Left renal cortex interstitium (tissue), 4 donors: Measurements from ENCODE around the gene TTC6. TPM values are rescaled to one million over a fixed set of nuclear protein-coding genes. Genes with fewer than 3 reads are reported as not detected.

Source experiments
- DNase-seq, 4 donors: peaks; one replicate each; pipeline ENCODE4 v3.0.0-alpha.2; 2013; ENCODE audit warnings: low read depth in 4 of 4, low spot score in 2 of 4, missing footprints in 1 of 4
- polyA plus RNA-seq, 4 donors: library from polyadenylated mRNA; unstranded; fragments of 120-200 nt; gene quantifications; one replicate each; pipeline ENCODE4 v1.2.1, GENCODE V29; 2013; ENCODE audit not compliant: insufficient read length in 4 of 4

TTC6 gene
- polyA plus RNA-seq, 4 donors = 0.27 to 0.73 (median 0.53) TPM; not detected in 1

DNA sequence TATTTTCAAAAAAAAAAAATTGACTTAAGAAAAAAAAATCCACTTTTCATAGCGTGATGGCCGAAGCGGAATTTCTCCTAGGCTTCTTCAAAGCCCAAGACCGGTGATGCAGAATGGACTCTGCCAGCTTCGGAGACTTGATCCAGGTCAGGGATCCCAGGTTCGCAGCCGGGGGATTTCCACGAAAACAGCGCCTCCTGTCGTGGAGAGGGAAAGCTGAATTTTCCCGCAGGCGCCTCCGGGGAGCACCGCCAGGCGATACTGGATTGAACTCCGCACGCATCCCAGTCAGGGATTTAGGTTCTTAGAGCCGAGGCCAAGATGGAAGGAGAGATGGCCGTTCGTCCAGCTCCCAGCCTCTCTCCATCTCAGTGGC is 2.1 kb downstream of the TTC6 start:
- DNase-seq = no peak

DNA sequence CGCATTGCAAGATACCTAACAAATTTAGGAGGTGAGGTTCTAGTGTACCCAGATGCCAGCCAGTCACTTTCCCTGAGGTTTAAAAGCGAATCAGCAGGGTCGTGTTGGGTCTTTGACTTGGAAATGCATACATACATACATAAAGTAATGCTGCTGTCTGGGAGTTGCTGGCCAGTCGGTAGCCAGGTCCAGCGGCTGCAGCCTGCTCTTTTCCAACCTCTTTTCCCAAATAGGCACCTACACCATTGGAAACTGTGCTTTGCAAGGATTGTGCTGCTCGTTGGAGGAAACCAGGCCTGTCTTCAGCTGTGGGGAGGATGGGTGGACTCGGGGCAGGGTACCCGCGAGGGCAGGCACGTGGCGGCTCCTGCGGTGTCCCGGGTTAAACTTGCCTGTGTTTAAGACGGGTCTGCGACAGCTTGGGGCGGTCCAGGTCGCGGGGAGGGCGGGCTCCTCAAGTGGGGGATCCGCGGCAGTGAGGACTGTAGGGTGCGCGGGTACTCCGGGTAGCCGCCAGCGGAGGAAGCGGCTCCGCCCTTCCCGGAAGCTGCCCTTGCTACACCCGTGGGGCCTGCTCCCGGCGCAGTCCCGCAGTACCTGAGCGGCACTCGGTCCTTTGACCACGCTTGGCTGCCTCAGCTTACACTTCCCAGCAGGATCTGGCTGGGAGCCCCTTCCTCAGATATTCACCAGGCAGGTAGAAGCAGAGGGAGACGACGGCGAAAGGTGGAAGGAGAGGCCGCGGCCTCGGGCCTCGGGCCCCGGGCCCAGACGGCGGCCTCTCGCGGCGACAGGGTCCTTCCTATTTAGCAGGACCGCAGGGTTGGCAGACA is 2.7 kb downstream of the TTC6 start:
- DNase-seq = no peak

DNA sequence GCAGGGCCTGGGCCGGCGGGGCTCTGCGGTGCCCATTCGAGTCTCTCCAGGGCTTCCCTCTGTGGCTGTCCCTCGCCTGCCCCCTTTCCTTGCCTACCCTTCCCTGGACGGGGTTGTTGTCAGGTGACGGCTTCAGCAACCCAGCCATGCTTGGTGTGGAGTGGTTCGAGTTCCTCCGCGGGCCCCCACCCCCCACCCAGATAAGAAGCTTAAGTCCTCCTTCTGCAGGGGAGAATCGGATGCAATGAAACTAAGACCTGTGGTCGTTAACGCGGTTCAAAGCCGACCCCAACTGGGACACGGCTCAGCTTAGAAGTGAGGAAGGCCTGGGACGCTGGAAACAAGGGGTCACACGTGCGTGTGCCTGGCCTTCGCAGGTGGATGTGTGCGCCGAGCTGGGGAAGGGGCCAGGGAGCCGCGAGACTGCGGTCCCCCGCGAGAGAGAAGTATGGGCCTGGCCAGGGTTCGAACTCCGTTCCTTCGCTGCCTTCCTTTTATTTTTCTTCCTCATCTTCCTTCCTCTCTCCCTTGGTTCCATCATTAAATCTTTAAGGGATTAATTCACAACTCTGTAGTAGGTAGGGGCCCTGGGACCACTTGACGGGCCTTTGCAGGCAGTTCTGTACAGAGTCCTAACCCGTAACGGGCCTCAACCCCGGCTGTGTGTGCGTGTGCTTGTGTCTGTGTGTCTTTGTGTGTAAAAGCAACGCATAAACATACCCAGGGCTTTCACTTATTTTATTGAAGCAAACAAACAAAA is 3.5 kb downstream of the TTC6 start:
- no peak for DNase-seq

DNA sequence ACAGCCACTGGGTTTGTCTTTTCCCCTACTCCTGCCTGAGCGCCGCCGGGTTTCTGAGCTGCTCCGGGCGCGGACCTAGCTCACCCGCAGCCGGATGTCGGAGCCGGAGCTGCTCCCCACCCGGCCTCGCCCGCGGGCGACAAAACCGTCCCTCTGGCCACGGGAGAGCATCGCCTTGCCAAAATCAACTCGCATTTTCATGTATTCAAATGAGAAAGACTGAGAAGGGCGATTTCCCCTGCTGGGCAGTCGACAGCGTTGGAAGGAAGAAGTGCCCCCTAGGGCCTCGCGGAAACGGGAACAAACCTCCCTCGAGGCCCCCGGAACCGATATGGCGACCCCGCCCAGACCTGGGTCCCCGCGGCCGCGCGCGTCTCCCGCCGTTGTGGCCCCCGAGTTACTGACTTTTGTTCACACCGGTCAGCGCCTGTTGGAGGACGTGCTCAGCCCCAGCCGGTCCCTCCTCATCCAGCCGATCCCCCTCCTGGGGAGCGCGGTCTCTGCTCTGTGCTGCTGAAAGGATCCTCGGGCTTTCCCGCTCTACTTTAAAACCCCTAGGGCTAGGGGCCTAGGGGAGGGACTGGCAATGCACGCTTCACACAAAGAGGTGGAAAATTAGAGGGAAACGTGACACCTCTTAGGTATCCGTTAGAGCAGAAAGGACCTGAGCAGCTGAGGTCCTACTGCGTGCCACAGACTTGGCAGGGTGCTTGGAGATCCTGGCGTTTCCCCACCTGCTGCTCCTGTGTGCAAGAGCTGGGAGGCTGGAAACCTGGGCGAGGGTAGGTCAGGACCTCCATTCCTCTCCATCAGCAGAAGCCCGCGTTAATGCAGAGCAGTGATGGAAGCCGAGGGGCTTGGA is 4.3 kb downstream of the TTC6 start:
- DNase-seq = no peak

DNA sequence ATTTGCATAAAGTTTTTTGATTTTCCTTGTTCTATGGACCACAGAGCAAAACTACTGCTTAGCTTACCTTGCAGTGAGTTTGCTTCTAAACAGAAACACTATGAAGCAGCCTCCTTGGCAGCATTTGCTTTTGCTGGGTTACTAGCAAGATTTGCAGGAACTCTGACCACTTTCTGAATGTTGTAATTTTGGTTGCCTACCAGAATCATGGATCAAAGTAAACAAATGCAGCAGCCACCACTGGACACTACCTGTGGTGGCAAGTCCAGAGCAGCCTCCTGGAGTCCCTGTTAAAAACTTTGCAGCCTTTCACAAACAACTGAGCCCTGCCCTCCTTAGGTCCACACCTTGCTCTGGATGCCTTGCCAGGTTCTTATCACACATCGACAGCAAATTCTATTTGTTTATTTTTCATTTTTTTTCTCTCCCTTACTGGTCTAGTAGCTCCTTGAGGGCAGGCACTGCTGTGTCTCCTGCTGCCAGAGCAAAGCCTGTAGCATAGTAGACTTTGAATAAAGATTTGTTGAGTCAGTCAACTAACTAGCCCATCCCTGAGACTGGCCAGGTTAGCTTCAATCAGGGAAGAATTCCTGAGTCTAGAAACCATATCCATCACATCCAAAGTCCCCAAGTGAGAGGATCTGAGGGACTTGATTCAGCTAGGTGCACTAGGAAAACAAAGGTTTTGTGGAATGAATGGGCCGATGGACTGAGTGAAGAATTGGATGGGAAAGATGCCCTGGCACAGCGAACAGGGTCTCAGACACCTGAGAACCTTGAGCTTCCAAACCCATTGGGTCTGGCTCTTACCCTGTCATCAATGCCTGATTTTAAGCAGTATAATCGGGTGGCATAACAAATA is 5.7 kb downstream of the TTC6 start:
- no peak for DNase-seq

DNA sequence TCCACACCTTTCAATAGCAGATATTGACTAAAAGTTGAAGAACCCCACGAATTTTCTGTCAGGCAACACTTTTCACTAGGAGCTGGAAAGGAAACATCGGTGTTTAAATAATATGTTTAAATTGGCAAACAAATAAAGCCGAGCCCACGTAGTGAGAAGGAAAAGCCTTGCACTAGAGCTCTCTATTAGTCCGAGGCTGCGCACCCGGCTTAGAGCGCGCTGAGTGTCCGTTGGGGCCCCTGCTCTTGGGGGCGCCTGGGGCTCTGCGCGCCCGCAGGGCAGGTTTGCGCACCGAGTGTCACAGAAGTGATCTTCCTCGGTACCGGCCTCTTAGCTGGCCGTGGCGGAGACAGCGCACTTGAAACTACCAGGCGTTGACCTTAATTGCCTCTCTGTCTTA is 6.4 kb downstream of the TTC6 start:
- no peak for DNase-seq

DNA sequence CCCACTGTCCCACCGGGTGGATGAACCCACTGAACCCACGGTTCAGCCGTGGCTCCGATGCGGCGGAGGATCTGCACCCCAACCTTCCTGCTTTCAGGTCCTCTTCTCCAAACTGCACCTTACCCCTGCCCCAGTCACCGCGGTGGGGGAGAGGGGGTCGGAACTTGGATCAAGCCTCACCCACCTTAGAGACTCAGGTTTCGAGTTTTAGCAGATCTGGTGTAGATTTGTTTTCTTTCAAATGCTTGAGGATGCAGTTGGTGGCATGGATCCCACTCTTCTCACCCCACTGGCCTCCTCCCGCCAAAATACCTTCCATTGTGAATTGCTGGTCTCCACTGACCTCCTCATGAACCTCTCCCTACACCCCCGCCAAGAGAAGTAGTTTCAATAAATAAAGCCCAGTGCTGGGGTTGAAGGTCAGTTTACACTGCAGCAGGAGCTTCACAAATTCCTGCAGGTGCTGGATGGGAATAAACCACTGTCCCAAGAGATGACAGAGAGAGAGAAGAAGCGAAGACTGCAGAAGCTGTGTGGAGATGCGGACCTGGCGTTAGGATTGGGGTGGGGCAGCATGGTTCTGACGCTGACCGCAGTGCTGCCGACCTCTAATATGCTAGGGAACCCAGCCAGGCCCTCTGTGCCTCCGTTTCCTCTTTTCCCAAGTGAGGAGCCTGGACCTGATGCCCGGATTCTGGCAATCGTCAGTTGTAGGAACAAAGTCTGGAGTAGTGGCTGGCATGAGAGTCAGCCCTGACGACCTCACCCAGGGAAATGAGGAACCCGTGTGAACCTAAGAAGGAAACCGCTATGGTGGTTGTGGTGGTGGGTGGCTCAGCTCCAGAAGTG is 7.4 kb downstream of the TTC6 start:
- DNase-seq = no peak

DNA sequence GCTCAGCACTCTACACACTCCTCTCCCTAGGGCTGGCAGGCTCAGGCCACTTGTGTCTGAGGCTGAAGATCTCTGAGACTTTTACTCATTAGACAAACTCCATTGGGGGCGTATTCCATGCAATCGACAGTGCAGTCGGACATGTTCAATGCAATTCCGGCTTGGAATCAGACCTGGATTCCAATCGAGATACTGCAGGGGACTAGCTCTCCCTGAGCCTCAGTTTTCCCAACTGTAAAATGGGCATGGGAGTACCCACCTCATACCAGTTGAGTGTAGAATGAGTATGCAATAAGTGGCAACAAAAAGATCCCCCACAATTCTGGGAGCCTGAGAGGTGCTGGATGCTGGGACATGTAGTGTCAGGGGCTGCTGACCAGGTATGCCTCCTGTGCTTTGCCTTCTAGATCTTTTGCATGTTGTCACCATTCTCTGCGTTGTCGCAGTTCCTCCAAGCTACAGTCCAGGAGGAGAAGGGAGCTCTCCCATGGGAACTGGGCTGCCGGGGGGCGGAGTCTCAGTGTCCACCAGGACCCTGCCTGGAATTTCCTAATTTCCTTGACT is 8.3 kb downstream of the TTC6 start:
- DNase-seq = no peak

DNA sequence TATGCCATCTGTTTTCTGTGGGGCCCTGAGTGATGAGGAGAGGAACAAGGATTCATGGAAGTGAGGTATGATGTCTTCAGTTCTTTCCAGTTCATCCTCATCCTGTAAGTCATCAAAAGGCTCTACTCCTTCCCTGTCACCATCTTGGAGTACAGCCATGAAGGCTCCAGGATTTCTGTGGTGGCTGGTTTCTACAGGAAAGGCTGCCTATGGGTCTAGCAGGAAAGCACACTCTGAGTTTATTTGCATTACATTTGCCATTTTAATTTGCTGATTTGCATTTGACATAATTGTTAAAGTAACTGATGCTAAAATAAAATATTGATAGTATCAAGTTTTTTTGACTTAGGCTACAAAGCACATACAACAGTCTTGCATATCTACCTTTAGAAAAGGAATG is 11.2 kb downstream of the TTC6 start:
- DNase-seq = no peak

DNA sequence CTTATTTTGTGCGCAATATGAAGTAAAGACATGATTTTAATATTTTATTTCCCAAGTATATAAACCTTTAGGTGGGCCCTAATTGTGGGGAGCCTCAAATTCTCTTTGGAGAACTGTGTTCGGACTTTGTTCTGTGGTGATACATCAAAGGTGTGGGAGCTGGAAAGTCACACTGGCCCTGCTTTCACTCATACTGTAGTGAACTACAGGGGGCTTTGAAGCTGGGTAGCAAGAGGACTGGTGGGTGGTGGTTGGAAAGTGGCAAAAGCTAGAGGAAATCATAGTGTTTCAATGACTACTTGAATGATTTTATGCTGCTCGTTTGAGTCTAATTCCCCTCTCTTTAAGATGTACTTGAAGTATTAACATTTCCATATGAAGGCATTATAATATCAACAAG is 13.2 kb downstream of the TTC6 start:
- DNase-seq = no peak

DNA sequence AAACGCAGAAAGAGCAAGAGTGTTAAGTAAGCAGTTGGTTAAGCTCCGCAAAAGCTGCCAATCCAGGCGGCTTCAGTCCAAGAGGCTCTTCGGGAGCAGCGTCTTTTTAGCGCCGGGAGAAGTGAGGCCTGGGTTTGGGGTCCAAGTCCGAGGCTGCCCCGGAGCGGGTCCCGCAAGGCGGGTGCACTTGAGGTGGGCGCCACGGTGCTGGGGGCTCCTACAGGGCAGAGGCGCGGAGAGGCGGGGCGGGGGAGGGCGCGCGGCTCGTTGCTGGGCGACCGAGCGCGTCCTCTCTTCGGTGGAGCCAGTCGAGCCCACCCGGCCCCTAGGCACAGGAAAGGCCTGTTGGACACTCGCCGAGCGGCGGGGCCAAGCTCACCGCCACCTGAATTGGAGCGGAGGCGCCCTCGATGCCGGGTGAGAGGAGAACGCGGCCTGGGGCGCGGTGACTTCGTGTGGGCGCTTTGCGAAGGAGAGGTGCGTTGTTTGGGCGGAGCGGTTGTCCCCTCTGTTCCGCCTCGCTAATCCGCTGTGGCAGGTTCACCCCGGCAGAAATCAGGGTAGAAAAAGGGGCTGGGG is 15.6 kb downstream of the TTC6 start:
- no peak for DNase-seq

DNA sequence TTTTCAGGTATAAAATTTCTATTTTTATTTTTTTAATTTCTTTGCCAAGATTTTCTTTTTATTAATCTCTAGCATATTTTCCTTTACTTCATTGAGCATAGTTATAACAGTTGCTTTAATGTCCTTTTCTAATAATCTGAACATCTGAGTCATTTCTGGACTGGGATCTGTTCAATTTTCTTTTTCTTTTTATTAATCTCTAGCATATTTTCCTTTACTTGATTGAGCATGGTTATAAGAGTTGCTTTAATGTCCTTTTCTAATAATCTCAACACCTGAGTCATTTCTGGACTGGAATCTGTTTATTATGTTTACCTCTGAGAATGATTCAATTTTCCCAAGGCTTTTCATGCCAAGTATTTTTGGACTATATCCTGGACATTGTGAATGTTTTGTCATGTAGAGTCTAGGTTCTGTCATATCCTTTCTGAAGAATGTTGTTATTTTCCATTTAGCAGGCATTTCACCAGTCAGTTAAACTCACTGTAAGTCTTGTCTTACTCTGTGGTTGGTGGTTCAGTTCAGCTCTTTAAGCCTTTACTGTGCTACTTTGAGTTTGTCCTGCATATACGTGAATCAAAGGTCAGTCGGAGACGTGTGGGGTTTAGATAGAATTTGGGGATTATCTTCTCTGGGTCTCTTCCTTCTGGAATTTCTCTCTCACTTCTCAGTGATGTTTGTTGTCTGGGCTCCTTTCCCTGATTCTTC is 20.3 kb downstream of the TTC6 start:
- DNase-seq = no peak

DNA sequence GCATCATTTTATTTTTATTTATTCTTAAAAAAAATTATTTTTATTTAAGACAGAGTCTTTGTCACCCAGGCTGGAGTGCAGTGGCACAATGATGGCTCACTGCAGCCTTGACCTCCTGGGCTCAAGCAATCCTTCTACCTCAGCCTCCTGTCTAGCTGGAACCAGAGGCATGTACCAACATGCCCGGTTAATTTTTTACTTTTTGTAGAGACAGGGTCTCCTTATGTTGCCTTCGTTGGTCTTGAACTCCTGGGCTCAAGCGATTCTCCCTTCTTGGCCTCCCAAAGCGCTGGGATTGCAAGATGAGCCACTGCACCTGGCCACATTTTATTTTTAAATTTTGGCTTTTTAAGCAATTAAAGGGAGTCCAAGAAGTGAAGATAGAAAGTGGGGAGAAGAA is 21.4 kb downstream of the TTC6 start:
- no peak for DNase-seq

DNA sequence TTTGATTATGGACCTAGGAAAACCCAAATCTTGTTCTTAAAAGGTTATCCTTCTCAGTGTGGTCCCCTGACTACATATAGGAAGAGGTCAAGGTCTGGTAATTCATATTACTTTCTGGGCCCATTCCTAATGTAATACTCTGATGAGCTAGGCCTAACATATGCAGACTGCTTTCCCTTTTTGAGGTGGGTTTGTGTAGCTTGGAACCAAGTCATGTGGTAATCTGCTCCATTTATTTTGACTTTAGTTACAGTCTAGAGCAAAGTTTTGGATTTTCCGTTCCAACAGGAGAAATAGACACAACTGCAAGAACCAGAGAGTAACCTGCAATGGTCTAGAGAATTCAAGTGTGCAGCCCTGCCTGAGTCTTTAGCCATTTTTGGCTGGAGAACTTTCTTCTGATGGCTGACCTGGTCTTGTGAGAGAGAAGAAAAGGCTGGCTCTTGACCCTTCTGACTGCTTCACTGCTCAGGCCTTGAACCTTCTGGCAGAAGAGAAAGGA is 22.5 kb downstream of the TTC6 start:
- DNase-seq = no peak

DNA sequence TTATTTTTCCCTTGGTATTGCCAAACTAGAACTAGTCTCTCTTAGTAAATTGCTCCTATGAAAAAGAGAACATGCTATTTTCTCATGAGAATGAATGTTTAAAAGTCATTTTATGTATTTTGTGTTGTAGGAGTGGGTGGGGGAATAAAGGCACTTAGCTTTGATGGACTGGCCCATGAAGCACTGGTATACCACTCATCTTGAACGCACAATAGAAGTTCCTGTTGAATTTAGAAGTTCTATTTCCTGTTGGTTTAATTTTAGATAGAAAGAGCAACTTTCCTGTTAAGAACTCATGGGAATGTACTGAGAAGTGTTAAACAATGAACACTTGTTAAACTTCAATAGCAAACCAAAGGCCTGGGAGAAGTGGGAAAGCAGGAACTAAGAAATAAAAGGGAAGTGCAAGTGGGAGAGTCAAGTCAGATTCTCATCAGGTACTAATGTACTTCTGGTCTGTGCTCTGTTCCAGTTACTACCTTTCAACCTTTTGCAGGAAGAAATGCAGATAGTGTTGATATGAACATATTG is 23.1 kb downstream of the TTC6 start:
- DNase-seq = no peak

DNA sequence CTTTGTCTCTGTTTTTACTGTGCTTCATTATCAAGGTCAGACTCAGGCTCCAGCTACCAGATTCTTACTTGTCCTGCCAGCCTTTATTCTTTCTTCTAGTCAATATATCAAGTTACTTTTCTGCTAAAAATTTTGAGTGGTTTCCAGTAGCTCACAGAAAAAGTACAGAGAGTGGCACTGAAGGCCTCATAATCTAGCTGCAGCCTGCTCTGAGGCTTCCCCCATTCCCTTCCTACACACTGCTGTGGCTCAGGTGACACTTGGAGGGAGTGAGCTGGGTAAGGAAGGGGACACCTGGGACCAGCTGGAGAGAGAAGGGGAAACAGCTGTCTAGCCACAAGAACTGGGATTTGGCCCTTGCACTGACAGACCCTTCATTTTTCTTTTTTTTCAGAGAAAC is 25.4 kb downstream of the TTC6 start:
- DNase-seq = no peak

DNA sequence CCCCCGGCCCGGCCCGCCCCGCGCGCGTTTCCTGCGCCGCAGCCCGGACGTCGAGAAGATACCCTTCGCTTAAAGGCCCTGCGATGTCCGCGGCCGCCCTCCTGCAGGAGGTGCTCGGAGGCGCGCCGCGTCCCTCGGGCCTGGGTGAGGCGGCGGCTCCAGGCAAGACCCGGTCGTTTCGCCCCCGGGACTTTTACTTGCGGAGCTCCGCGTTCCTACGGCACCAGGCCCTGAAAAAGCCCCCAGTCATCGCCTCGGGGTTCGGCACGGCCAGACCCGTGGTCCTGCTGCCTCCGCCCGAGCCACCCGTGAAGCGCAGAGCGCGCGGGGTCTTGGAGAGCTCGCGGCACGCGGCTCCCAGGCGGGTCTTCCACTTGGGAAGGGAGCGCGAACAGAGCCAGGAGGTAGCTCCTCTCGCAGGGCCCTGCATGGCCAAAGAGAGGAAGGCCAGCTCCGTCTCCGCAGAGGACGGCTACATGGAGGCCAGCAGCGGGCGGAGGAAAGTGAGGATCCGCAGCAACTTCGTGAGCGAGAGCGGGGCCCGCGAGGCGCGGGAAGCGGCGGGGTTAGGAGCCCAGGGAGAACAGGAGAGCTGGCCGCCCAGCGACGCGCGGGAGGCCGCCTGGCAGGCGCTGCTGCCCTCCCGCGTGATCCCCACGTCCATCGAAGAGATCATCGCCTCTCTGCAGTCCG is 26.9 kb downstream of the TTC6 start:
- DNase-seq = no peak
